ENCODE measurements around the gene CHIC2.
"Not testable (repeated sequence)": the region's sequence is repeated elsewhere in the genome, so short reads cannot be mapped to it uniquely, and the experiment has no call there.

The CHIC2 gene

DNA sequence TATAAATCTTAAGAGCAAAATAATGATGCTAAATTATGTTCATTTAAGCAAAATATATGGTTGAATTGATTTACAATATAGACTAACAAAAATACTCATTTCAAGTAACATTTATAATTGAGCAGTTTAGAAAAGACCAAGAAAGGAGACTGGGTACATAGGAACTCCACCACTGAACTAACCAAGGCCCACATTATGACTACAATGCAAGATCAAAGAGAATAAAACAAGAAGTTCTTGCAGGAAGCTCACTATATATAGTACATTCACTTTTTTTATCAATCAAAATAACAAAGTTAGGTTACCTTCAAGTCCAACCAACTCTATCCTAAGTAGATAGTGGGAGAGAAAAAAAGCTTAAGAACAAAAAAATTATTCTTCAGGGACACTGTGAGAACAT lies 8.0 kb downstream of the CHIC2 start:
- no peak for DNase-seq

DNA sequence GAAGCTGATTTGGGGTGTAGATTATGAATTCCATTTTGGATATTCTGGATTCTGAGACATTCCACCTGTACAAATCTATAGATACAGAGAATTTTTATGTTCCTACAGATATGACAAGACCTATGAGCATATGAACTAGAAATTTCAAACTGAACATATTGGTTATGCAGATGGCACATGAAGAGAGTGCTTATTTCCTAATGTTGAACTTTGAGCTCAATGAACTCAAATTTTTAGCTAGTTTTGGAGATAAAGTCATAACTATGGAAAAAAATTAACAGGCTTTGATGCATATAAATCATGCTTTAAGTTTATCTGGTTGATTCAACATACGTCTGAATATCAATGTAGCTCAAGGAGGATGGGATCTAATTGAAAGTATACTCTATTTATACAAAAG lies 8.9 kb downstream of the CHIC2 start:
- DNase-seq, result no peak

DNA sequence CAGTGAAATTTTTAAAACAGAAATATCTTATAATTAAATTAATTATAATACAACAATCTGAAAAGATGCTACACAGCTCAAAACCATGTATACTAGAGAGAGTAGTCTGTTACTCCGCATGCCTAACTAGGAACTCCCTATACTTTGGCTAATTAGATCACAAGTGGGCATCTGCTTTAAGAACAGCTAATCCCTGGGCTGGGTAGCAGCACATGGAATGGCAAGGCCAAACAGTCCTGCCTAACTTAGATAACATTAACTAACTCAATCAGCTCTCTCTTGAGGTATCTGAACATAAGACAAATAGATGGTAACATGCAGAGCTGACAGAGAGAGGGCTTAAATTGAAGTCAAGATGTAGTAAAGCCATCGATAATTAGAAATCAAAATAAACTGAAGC lies 9.9 kb downstream of the CHIC2 start:
- DNase-seq, result no peak

- not testable (repeated sequence) for DNase-seq
These were observed 11.1 kb downstream of the CHIC2 start for GRCh38 chr4:54053322-54053721.

DNA sequence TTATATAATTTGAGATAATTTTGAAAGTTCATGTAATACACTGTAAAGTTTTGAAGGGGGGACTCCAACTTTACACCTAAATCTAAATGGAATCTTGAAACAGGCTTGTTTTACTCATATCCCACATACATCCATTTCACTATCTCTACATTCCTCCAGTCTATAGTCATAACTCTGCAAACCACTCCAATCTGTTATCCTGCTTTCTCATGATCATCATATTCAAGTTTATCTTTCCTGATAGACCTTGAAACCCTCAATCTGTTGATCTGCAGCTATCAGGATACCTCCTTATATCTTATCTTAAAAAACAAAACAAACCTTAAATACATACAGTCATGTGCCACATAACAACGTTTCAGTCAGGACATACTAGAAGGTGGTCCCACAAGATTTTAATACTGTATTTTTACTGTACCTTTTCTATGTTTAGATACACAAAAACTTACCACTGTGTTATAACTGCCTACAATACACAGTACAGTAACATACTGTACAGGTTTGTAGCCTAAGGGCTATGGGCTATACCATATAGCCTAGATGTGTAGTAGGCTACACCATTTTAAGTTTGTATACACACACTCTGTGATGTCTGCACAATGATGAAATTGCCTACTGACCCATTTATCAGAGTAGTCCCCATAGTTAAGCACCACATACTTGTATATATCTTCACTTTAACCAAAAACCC lies 14.0 kb downstream of the CHIC2 start:
- no peak for DNase-seq

- DNase-seq, result not testable (repeated sequence)
These were observed 20.8 kb downstream of the CHIC2 start for GRCh38 chr4:54043630-54044029.

GRCh38 chr4:54041933-54042332 lies 22.5 kb downstream of the CHIC2 start:
- no peak for DNase-seq

- no peak for DNase-seq
These were observed 23.3 kb downstream of the CHIC2 start for GRCh38 chr4:54041100-54041499.

GRCh38 chr4:54038056-54038455 lies 26.3 kb downstream of the CHIC2 start:
- no peak for DNase-seq

DNA sequence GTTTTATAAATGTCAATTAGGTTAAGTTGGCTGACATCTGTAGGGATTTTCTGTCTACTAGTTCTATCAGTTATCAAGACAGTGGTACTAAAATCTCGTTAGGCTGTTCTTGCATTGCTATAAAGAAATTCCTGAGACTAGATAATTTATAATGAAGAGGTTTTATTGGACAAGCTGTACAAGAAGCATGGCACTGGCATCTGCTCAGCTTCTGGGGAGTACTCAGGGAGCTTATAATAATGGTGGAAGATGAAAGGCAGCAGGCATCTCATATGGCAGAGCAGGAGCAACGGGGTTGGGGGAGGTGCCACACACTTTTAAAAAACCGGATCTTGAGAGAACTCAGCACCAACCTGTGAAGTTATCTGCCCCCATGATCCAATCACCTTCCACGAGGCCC lies 28.2 kb downstream of the CHIC2 start:
- DNase-seq, result no peak

DNA sequence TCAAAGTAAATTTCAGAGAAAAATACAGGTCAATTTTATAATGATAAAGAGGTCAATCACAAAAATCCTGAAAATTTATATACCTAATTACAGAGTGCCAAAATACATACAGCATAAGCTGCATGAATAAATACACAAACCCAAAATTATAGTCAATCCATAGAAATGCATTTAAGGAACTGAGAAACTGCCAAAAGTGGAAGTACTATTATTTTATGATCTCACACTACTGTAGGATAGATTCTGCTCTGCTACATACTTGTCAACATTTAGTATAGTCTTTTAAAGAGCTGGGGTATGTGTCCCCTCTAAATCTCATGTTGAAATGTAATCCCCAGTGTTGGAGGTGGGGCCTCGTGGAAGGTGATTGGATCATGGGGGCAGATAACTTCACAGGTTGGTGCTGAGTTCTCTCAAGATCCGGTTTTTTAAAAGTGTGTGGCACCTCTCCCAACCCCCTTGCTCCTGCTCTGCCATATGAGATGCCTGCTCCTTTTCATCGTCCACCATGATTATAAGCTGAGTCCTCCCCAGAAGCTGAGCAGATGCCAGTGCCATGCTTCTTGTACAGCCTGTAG lies 31.8 kb downstream of the CHIC2 start:
- no peak for DNase-seq

GRCh38 chr4:54027311-54027710 lies 37.1 kb downstream of the CHIC2 start:
- no peak for DNase-seq

DNA sequence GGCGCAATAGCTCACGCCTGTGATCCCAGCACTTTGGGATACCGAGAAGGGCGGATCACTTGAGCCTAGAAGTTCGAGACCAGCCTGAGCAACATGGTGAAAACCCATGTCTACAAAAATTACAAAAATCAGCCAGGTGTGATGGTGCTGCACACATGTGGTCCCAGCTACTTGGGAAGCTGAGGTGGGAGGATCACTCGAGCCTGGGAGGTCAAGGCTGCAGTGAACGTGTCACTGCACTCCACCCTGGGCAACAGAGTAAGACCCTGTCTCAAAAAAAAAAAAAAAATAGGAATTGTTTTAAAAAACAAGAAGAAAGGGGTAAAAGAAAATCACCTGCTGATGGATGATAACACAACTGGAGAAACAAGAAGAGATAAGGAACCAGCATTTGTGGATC lies 38.8 kb downstream of the CHIC2 start:
- DNase-seq, result no peak

DNA sequence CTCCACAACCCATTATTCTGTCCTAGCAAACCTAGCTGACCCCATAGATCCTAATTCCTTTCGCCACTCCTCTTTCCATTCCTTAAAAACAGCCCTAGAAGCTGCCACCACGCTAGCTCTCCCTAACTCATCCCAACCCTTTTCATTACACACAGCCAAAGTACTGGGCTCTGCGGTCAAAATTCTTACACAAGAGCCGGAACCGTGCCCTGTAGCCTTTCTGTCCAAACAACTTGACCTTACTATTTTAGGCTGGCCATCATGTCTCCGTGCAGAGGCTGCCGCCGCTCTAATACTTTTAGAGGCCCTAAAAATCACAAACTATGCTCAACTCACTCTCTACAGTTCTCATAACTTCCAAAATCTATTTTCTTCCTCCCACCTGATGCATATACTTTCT lies 41.4 kb downstream of the CHIC2 start:
- DNase-seq, result not testable (repeated sequence)

- no peak for DNase-seq
These were observed 46.4 kb downstream of the CHIC2 start for GRCh38 chr4:54017974-54018373.

DNA sequence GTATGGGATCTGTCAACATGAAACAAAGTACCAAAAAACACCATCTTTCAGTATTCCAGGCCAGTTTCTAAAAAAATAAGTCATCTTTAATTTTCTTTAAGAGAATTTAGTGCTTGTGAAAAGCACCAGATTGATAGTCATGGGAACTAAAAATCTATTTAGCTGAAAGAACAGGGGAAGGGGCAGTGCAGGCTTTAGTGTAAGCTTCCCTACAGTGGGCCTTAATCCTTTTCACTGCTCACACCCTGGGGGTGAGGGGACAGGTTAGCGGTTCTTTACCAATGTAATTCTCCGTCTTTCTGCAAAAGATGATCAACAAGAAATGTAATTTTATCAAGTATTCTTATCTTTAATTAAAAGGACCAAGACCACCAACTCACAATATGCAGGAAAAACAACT lies 47.1 kb downstream of the CHIC2 start:
- DNase-seq, result no peak

DNA sequence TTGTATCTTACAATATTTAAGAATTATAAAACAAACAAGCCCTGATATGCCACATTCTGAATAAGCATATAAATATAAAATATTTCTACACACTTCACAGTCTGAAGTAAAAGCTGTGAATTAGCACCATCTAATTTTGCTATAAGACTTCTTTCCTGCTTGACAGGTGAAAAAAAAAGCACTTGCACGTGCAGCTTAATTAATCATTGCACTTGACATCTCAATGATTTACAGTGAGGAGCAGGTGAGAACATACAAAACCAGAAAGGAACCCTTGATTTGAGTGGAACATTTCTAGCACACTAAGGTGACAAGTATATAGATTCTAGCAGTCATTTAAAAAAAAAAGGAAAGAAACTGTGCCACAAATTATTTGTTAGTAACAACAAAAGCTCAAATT lies 47.9 kb downstream of the CHIC2 start:
- DNase-seq, result no peak

DNA sequence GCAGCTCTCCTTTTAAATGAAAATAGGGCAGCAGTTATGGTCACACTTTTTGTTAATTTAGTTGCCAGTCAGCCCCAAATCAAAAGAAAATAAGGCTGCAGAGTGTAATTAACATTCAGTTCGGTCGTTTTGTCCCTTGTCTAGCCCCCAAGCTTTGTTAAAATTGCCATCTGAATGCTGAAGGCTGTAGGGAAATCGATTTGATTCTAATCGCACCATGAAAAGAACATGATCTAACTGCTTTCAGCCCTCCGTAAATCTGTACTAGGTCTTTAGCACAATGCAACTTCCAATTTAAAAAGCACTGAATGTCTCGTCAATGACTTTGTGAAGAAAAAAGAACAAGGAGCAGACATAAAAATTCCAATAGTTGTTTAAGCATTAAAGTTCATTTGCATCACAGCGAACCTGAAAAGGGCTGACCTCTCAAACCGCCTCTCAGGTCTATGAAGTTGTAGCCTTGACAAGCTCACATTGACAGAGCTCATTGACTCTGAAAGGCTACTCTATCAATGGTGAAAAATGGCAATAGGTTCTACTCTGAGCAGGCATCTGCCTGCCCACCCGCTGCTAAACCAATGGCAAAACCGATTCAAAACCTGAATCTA lies 48.9 kb downstream of the CHIC2 start:
- DNase-seq, result no peak

GRCh38 chr4:54014666-54015160 lies 49.7 kb downstream of the CHIC2 start:
- DNase-seq, result no peak

DNA sequence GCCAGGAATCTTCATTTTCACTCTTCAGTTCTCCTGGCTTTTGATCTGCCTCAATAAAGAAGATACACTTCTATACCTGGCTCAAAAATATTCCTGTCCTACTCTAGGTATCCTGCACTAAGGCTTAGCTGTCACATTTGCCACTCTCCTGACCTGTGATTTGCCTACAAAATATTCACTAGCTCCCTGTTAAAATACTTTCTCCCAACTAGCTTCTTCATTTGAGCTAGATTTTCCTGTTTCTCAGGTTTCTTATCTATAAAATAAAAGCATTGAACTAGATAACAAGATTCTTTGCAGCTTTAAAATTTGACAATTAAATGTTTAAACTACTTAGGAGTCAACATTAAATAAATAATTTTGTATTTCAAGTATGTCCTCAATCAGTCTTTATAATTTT lies 53.2 kb downstream of the CHIC2 start:
- DNase-seq, result no peak

- no peak for DNase-seq
These were observed 57.6 kb downstream of the CHIC2 start for GRCh38 chr4:54006755-54007154.

- no peak for DNase-seq
These were observed 58.9 kb downstream of the CHIC2 start for GRCh38 chr4:54005475-54005874.

DNA sequence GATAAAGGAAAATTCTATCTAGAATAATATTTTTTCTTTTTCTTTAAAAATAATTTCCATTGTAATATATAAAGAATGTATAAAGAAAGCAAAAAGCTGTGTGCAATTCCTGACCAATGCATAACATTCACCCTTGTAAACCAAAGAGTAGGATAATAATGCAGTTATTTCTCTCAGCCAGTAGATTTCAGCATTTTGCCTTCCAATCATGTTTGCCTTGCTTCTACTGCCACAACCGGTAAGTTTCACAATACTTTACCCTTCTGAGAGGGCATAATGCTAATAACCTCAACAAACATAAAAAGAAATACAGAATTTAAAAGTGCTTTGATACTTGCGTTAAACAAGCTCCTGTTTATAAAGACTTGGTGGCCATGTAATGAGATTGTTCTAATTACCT lies 59.9 kb downstream of the CHIC2 start:
- DNase-seq, result no peak

DNA sequence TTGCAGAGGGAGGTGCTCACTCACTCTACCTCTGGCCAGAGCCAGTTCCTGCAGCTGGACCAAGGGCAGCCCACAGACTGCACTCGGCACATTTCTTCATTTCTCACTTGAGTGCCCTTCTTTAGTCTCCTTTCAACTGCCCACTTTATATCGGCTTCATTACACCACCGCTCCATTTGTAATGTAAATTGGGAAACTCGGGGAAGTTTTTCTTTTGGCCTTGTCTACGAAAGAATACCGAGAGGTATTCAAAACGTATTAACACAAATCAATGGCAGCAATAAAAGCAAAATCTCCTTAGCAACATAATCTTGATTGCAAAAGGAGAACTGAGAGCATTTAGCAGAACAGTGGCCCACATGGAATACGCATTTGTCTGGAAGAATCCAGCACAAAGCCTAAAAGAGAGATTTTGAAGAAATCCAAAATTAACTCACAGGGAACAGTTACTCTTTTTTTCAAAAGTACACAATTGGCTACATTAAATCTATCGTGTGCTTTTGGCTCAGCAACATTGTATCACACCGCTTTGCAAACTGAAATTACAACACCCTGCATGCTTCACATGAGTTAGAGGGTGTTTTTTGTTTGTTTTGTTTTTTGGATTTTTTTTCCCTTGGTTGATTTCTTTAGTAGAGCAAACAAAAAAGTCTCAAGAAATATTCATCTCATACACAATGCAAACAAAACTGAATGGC lies 62.6 kb downstream of the CHIC2 start:
- no peak for DNase-seq

Data from T-helper 9 cell (primary cell).